HepG2 (cell line): ENCODE results near the gene RAB6B. TPM values are rescaled to one million over a fixed set of nuclear protein-coding genes. Genes with fewer than 3 reads are reported as not detected.
A peak's percentile ranks its signal among the peaks of the same experiment; 100 is the strongest.

Source experiments
- ARNTL ChIP-seq: sonication (generic); formaldehyde crosslinking; IDR thresholded peaks from 2 replicates; pipeline ENCODE4 v1.4.0; 2020; ENCODE audit warnings: mild to moderate bottlenecking, missing genetic modification reagents
- BCL6 ChIP-seq: IDR thresholded peaks from 2 replicates; pipeline ENCODE4 v1.6.1; 2016; ENCODE audit warnings: missing genetic modification reagents, missing compliant biosample characterization
- DNMT3B ChIP-seq: conservative IDR thresholded peaks from 2 replicates; pipeline ENCODE4 v1.6.1; 2016; ENCODE audit warnings: missing biosample characterization, control low read depth
- ETV5 ChIP-seq: IDR thresholded peaks from 2 replicates; pipeline ENCODE4 v1.6.1; 2018; ENCODE audit warnings: missing biosample characterization, missing genetic modification reagents, inconsistent platforms, borderline replicate concordance
- FOXK2 ChIP-seq: fragments of 450-650 bp; IDR thresholded peaks from 2 replicates; pipeline ENCODE4 v1.6.1; 2016
- HOXA9 ChIP-seq: sonication (generic); formaldehyde crosslinking; IDR thresholded peaks from 2 replicates; pipeline ENCODE4 v1.8.1; 2022; ENCODE audit warnings: missing genetic modification reagents, mild to moderate bottlenecking, moderate library complexity, borderline replicate concordance
- ISX ChIP-seq: sonication (generic); formaldehyde crosslinking; conservative IDR thresholded peaks from 2 replicates; pipeline ENCODE4 v1.5.0; 2020; ENCODE audit warnings: missing genetic modification reagents
- RERE ChIP-seq: IDR thresholded peaks from 2 replicates; pipeline ENCODE4 v1.6.1; 2016; ENCODE audit warnings: low read depth, missing genetic modification reagents, missing compliant biosample characterization
- RXRB ChIP-seq: IDR thresholded peaks from 2 replicates; pipeline ENCODE4 v1.6.1; 2016; ENCODE audit warnings: borderline replicate concordance, missing genetic modification reagents, missing compliant biosample characterization
- SMAD1 ChIP-seq: sonication (generic); formaldehyde crosslinking; IDR thresholded peaks from 2 replicates; pipeline ENCODE4 v1.4.0; 2020; ENCODE audit warnings: missing genetic modification reagents, low read depth, mild to moderate bottlenecking, borderline replicate concordance
- TBP ChIP-seq: sonication (generic); formaldehyde crosslinking; IDR thresholded peaks from 2 replicates; pipeline ENCODE4 v1.5.0; 2020; ENCODE audit warnings: missing genetic modification reagents
- TOPORS ChIP-seq: sonication (generic); formaldehyde crosslinking; IDR thresholded peaks from 2 replicates; pipeline ENCODE4 v1.8.0; 2023; ENCODE audit warnings: mild to moderate bottlenecking, missing genetic modification reagents
- U2AF1 ChIP-seq: fragments of 200-400 bp; formaldehyde crosslinking; optimal IDR thresholded peaks from 2 replicates; pipeline ENCODE3; 2017; ENCODE audit warnings: mild to moderate bottlenecking, low read depth, low read length
- ZBTB38 ChIP-seq: sonication (generic); formaldehyde crosslinking; IDR thresholded peaks from 2 replicates; pipeline ENCODE4 v1.5.1; 2020; ENCODE audit warnings: mild to moderate bottlenecking, missing genetic modification reagents
- ZNF30 ChIP-seq: sonication (generic); formaldehyde crosslinking; IDR thresholded peaks from 2 replicates; pipeline ENCODE4 v1.5.0; 2020; ENCODE audit warnings: mild to moderate bottlenecking, missing genetic modification reagents
- ZNF460 ChIP-seq: sonication (generic); formaldehyde crosslinking; IDR thresholded peaks from 2 replicates; pipeline ENCODE4 v1.5.1; 2020; ENCODE audit warnings: missing genetic modification reagents, mild to moderate bottlenecking, borderline replicate concordance
- ZNF484 ChIP-seq: sonication (generic); formaldehyde crosslinking; IDR thresholded peaks from 2 replicates; pipeline ENCODE4 v1.5.1; 2020; ENCODE audit warnings: mild to moderate bottlenecking, low read depth, missing genetic modification reagents, borderline replicate concordance
- ZNF75D ChIP-seq: sonication (generic); formaldehyde crosslinking; IDR thresholded peaks from 2 replicates; pipeline ENCODE4 v1.8.1; 2023; ENCODE audit warnings: missing genetic modification reagents, mild to moderate bottlenecking, borderline replicate concordance
- polyA plus RNA-seq, 8 experiments: library from polyadenylated mRNA; depleted of rRNA in 3 of 8; stranded (reverse) in 7 of 8; unstranded in 1 of 8; fragments of >200 nt; fragmentation: Illumina TruSeq in 4 of 8; extraction: Trizol in 4 of 8; gene quantifications; 2 replicates each; pipeline versions ENCODE4 v1.2.1 to v1.2.3, GENCODE V29; 2011 to 2016; ENCODE audit warnings: low read depth in 4 of 8, missing spikeins in 1 of 8, mixed read lengths in 1 of 8; ENCODE audit not compliant: insufficient read depth in 1 of 8
- total RNA-seq, 5 experiments: library from RNA; depleted of rRNA; stranded (reverse); fragments of >200 nt; fragmentation: Illumina TruSeq; extraction: Trizol; gene quantifications; 2 replicates each; pipeline ENCODE4 v1.2.3, GENCODE V29; 2016; ENCODE audit warnings: low read depth in 1 of 5
- TF ChIP-seq, protein P1 (sequence below): sonication (generic); formaldehyde crosslinking; conservative IDR thresholded peaks from 2 replicates; pipeline ENCODE4 v1.4.0; 2020; ENCODE audit warnings: mild to moderate bottlenecking, missing genetic modification reagents, moderate library complexity
- TF ChIP-seq, protein P2 (sequence below): sonication (generic); formaldehyde crosslinking; IDR thresholded peaks from 2 replicates; pipeline ENCODE4 v1.5.0; 2020; ENCODE audit warnings: missing genetic modification reagents, mild to moderate bottlenecking, borderline replicate concordance

Gene RAB6B
- total and polyA plus RNA-seq, 2 of the 13 experiments (the other 11 are each of a cell fraction or from before 2014, with no cell fraction given), result 0.16 TPM; not detected in 1

GRCh38 chr3:133805702-133806475, 89.8 kb downstream of the RAB6B start, which contains the start of gene SRPRB (continued):
- TF ChIP-seq ZBTB38, result 0 out of 2 replicates have a peak, but pooled peaks have one; percentile 33
- TF ChIP-seq, protein P1, sequence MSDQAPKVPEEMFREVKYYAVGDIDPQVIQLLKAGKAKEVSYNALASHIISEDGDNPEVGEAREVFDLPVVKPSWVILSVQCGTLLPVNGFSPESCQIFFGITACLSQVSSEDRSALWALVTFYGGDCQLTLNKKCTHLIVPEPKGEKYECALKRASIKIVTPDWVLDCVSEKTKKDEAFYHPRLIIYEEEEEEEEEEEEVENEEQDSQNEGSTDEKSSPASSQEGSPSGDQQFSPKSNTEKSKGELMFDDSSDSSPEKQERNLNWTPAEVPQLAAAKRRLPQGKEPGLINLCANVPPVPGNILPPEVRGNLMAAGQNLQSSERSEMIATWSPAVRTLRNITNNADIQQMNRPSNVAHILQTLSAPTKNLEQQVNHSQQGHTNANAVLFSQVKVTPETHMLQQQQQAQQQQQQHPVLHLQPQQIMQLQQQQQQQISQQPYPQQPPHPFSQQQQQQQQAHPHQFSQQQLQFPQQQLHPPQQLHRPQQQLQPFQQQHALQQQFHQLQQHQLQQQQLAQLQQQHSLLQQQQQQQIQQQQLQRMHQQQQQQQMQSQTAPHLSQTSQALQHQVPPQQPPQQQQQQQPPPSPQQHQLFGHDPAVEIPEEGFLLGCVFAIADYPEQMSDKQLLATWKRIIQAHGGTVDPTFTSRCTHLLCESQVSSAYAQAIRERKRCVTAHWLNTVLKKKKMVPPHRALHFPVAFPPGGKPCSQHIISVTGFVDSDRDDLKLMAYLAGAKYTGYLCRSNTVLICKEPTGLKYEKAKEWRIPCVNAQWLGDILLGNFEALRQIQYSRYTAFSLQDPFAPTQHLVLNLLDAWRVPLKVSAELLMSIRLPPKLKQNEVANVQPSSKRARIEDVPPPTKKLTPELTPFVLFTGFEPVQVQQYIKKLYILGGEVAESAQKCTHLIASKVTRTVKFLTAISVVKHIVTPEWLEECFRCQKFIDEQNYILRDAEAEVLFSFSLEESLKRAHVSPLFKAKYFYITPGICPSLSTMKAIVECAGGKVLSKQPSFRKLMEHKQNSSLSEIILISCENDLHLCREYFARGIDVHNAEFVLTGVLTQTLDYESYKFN (CRISPR knock-in tag), result no peak
- TF ChIP-seq ZNF30 (CRISPR knock-in tag), result no peak
- no peak for TF ChIP-seq BCL6 (CRISPR knock-in tag)
- no peak for TF ChIP-seq FOXK2
- TF ChIP-seq ZNF460 (CRISPR knock-in tag), result no peak
- no peak for TF ChIP-seq HOXA9 (CRISPR knock-in tag)
- no peak for TF ChIP-seq RERE (CRISPR knock-in tag)
- no peak for TF ChIP-seq DNMT3B (CRISPR knock-in tag)
- TF ChIP-seq ETV5 (CRISPR knock-in tag), result 0 out of 2 replicates have a peak, but pooled peaks have one; percentile 15
- peak; percentile 55; the same call in 1 of the 2 replicates for TF ChIP-seq TOPORS (CRISPR knock-in tag)
- peak; percentile 24; the same call in 1 of the 2 replicates for TF ChIP-seq RXRB
- no peak for TF ChIP-seq ZNF484 (CRISPR knock-in tag)
- peak; percentile 92; the same call in 1 of the 2 replicates for TF ChIP-seq SMAD1 (CRISPR knock-in tag)
- TF ChIP-seq U2AF1, result peak; percentile 16
- no peak for TF ChIP-seq ISX (CRISPR knock-in tag)
- 0 out of 2 replicates have a peak, but pooled peaks have one; percentile 36 for TF ChIP-seq TBP (CRISPR knock-in tag)
- TF ChIP-seq, protein P2, sequence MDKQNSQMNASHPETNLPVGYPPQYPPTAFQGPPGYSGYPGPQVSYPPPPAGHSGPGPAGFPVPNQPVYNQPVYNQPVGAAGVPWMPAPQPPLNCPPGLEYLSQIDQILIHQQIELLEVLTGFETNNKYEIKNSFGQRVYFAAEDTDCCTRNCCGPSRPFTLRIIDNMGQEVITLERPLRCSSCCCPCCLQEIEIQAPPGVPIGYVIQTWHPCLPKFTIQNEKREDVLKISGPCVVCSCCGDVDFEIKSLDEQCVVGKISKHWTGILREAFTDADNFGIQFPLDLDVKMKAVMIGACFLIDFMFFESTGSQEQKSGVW (CRISPR knock-in tag), result no peak
- no peak for TF ChIP-seq ZNF75D (CRISPR knock-in tag)
- peak; percentile 55; the same call in 1 of the 2 replicates for TF ChIP-seq ARNTL (CRISPR knock-in tag)
